Bone marrow (tissue), 2 donors: ENCODE data around the gene TTF2.
A peak's percentile ranks its signal among the peaks of the same experiment; 100 is the strongest.

Experiments
- DNase-seq, 2 donors: peaks; one replicate each; lab custom pipeline; 2025; lab: John Stamatoyannopoulos, UW

The TTF2 gene

GRCh38 chr1:117046781-117047180 lies 13.3 kb upstream of the TTF2 start:
- DNase-seq: no peak

GRCh38 chr1:117047271-117047670 lies 12.9 kb upstream of the TTF2 start:
- DNase-seq: no peak

DNA sequence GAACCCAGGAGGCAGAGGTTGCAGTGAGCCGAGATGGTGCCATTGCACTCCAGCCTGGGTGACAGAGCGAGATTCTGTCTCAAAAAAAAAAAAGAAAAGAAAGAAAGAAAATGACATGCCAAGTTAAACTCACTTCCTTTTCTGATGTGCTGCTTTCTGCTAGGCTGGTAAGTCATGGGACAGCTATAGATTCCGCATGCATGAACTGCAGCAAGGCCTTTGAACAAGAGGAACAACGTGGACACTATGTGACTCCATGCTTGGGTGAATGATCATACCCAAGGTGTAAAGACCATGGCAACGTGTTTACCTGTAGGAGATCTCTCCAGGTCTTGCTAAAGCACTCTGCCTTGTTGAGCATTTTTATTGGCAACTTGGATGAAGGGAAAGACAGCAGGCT lies 10.3 kb upstream of the TTF2 start:
- no peak for DNase-seq

DNA sequence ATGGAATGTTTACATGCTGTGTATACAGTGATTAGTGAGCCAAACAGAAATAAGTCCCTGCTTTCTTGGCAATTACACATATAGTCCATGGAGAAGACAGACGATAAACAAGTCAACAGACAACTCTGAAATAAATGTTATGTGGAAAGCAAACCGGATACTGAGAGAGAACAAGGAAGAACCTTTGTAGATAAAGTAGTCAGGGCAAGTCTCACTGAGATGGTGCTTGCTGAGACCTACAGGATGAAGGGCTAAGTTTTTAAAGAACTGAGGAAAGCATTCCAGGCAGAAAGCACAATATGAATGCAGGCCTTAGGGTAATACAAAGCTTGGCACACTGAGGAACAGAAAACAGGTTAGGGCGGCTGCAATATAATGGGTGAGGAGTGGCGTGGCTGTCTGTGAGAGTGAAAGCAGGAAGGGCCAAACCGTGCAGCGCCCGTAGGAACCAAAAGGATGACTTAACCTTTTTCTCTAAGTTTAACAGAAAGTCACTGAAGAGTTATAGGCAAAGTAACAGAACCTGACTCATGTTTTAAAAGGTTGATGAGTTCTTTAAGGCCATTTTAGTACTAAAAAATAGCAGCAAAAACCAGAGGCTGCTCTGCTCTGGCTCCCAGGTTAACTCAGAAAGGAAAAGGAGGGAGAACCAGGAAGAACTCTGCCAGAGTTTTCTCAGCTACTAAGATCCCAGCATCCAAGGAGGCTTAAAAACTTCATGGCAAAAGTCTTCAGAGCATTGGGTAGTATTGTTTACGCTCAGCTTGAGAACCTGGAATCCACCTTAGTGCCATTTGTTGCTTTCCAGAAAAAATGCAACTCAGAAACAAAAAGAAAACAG lies 8.7 kb upstream of the TTF2 start:
- peak in 1 of 2 donors; percentile 73 for DNase-seq

- DNase-seq: no peak
Measured at GRCh38 chr1:117054068-117054467, 6.1 kb upstream of the TTF2 start.

- DNase-seq: no peak
Measured at GRCh38 chr1:117058810-117059209, 1.3 kb upstream of the TTF2 start.

GRCh38 chr1:117059334-117059677 lies 820 bp upstream of the TTF2 start:
- no peak for DNase-seq

- DNase-seq: no peak
Measured at GRCh38 chr1:117060441-117061317, 553 bp downstream of the TTF2 start.

- DNase-seq: peak in 1 of 2 donors; percentile 12
Measured at GRCh38 chr1:117061986-117062415, 1.9 kb downstream of the TTF2 start.

GRCh38 chr1:117066367-117066766 lies 6.2 kb downstream of the TTF2 start:
- no peak for DNase-seq

DNA sequence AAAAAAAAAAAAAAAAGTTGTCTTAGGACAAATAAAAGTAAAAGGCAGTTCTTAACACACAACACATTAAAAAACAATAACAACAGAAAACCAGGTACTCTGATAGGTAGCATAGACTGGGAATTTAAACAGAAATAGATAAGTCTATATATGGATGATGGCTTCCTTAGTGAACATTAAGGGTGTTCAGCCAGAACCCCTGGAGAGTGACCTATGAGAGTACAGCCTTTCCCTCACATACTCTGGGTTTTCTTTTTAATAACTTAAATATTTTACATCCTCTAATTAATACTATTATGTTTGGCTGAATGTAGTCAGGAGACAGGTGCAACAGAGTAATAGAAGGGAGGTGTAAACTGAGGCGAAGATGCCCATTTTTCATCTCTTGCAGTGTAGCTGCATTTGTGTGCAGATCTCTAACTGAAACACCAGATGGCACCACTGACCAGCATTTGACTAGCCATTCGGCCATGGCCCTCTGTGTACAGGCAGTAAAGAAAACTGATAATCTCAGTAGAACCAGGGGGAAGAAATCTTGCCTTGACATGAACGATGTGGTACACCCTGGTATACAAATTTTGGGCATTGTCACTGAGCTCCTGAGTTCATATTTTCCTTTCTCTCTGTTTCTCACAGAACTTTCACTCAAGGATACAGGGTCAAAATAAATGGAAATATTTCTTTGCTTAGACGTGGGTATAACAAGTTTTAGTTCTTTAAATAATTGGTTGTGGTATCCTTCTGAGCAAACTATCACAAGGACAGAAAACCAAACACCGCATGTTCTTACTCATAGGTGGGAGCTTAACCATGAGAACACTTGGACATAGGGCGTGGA lies 7.6 kb downstream of the TTF2 start:
- DNase-seq: no peak

DNA sequence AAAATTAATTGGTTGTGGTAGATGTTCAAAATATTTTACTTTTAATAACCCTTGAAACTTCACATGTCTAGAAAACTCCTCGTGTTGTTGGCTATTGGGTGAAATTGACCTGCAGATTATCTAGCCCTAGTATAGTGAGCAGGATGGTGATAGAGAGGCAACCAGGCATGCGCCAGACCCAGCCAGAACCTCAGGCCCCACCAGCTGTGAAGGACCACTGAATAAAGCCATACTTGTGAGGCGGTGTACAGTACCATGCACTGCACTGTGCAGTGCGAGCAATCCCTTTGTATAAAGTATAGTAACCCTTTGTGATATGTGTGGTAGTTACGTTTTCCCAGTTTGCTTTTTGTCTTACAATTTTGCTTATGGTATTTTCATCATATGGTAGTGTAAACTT lies 8.5 kb downstream of the TTF2 start:
- DNase-seq: no peak

DNA sequence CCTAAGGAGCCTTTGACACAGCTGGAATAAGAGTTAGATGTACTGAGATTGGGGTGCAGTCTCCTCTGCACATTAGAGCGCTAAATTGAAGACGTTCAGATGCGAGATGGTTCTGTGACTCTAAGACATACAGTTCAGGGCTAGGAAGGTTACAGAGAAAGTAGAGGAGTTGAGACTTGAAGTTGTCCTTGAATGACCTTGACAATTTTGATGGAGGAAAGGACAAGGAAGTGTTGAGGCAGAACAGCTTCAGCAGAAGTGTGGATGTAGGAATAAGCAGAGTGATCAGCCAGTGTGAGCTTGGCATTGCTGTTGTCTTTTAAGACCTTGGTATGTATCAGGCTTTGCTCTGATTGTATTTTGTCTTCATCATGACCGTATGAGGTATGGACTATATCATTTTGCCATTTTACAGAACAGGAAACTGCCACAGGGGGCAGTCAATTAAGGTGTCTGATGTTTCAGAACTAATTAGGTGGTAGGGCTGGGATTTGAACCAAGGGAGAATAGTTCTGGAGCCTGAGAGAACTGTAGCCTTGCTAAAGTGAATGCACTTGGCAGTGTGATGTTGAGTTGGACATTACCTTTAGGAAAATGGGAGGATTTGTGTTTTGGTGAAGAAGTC lies 9.2 kb downstream of the TTF2 start:
- DNase-seq: no peak

DNA sequence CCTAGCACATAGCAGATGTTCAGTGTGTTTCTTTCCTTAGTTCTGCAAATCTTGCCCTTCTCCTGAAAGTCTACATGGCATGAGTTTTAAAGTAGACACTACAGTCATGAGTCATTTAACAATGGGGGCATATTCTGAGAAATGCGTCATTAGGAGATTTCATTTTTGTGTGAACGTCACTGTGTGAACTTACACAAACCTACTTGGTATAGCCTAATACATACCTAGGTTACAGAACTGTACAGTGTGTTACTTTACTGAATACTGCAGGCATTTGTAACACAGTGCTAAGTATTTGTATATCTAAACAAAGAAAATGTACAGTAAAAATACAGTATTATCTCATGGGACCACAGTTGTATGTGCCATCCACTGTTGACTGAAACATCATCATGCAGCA lies 10.0 kb downstream of the TTF2 start:
- DNase-seq: no peak

GRCh38 chr1:117076648-117077047 lies 16.5 kb downstream of the TTF2 start:
- no peak for DNase-seq

- peak in 1 of 2 donors; percentile 17 for DNase-seq
Measured at GRCh38 chr1:117077267-117077666, 17.1 kb downstream of the TTF2 start.

DNA sequence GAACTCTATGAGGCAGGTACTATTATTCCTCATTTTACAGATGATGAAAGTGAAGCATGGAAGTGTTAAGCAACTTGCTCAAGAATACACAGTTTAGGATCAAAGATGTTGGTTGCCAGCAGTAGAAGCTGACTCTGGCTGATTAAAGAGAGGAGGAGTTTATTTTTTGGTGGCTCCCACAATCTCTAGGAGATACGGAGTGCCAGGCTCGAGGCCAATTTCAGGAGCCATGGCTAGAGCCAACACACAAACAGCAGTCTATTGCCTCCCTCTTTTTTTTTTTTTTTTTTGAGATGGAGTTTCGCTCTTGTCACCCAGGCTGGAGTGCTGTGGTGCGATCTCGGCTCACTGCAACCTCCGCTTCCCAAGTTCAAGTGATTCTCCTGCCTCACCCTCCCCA lies 19.6 kb downstream of the TTF2 start:
- DNase-seq: no peak

DNA sequence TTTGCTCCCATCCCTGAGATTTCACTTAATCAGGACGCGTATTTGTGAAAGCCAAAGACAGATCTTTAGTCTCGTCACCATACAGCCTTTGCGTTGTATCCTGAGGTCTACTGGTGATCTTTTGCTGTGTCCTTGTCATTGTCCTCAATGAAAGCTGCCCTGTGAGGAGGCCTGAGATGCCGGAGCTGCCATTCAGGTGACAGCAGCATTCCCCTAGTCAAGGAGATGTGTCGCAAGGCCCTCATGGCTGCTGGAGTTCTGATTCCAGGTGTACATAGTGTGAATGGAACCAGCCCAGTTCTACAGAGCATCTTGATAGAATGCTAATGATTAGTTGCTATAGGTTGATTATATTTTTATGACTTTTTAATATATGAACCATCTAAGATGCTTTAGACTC lies 24.1 kb downstream of the TTF2 start:
- DNase-seq: no peak

GRCh38 chr1:117087686-117088085 lies 27.6 kb downstream of the TTF2 start:
- DNase-seq: no peak

- no peak for DNase-seq
Measured at GRCh38 chr1:117089996-117090395, 29.9 kb downstream of the TTF2 start.

DNA sequence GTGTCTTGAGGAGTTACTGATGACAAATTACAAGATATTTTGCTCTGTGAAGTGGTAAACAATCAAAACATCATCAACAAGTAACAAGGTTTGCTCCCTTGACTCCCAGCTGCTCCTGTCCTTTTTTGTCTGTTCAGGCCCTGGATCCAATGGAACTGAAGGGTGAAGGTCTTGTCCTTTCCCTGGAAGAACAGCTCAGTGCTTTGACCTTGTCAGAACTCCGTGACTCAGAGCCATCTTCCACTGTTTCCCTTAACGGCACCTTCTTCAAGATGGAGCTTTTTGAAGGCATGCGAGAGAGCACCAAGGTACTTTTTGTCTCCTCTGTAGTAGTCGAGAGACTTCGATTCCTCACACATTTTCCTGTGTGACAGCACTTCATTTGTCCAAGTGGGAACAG lies 32.5 kb downstream of the TTF2 start:
- DNase-seq: no peak

- DNase-seq: no peak
Measured at GRCh38 chr1:117093091-117093534, 33.0 kb downstream of the TTF2 start.
